H1 (cell line): ENCODE measurements around the gene HORMAD2. TPM values are rescaled to one million over a fixed set of nuclear protein-coding genes. Genes with fewer than 3 reads are reported as not detected.

ENCODE experiments used
- ASH2L ChIP-seq: fragments of 200-600, 300-600 bp; sonication (generic); IDR thresholded peaks from one replicate; pipeline ENCODE4 v1.7.1; 2017; ENCODE audit warnings: low read length
- polyA plus RNA-seq, 7 experiments: library from polyadenylated mRNA; depleted of rRNA in 3 of 7; stranded (reverse) in 5 of 7; unstranded in 2 of 7; fragments of >200 nt in 5 of 7; fragments of 200-250 nt in 2 of 7; gene quantifications; 1 replicate in 5 of 7; 2 replicates in 1 of 7; 4 replicates in 1 of 7; pipeline versions ENCODE4 v1.2.1 to v1.2.3, GENCODE V29; 2011 to 2013; ENCODE audit warnings: missing spikeins in 2 of 7, mixed read lengths in 2 of 7
- total RNA-seq: library from RNA; stranded (reverse); fragmentation: NEBNext Ultra II Directional; extraction: Animal tissue kit (Norgen Biotek cat#: 25700); gene quantifications from 2 replicates; pipeline ENCODE4 v1.2.1, GENCODE V29; 2021
- TF ChIP-seq, protein P1 (sequence below): fragments of 300-600 bp; sonication (generic); IDR thresholded peaks from 2 replicates; pipeline ENCODE4 v1.7.1; 2012; ENCODE audit warnings: low read length, moderate library complexity, mild to moderate bottlenecking, inconsistent platforms; ENCODE audit not compliant: insufficient replicate concordance

The HORMAD2 gene
- total and polyA plus RNA-seq, 2 of the 8 experiments (the other 6 are each of a cell fraction or from before 2014, with no cell fraction given), result 0.03 TPM; not detected in 1

DNA sequence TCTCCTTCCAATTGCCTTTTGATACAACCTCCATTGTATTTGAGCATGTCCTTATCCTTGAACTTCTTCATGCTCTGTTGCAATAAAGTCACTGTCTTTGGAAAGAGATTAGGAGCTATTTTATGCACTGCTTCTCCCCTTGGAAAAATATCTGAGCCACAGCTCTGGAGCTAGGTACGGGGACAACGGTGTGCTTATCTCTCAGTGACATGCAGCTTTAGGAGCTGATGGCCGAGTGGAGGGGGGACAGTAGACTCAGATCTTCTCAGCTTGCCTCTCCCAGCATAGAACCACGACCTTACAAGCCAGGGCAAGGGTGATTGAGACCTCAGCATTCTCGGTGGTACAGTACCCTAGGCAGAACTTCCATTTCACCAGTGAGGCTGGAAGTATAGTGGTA lies 64.1 kb downstream of the HORMAD2 start (continued):
- TF ChIP-seq, protein P1, sequence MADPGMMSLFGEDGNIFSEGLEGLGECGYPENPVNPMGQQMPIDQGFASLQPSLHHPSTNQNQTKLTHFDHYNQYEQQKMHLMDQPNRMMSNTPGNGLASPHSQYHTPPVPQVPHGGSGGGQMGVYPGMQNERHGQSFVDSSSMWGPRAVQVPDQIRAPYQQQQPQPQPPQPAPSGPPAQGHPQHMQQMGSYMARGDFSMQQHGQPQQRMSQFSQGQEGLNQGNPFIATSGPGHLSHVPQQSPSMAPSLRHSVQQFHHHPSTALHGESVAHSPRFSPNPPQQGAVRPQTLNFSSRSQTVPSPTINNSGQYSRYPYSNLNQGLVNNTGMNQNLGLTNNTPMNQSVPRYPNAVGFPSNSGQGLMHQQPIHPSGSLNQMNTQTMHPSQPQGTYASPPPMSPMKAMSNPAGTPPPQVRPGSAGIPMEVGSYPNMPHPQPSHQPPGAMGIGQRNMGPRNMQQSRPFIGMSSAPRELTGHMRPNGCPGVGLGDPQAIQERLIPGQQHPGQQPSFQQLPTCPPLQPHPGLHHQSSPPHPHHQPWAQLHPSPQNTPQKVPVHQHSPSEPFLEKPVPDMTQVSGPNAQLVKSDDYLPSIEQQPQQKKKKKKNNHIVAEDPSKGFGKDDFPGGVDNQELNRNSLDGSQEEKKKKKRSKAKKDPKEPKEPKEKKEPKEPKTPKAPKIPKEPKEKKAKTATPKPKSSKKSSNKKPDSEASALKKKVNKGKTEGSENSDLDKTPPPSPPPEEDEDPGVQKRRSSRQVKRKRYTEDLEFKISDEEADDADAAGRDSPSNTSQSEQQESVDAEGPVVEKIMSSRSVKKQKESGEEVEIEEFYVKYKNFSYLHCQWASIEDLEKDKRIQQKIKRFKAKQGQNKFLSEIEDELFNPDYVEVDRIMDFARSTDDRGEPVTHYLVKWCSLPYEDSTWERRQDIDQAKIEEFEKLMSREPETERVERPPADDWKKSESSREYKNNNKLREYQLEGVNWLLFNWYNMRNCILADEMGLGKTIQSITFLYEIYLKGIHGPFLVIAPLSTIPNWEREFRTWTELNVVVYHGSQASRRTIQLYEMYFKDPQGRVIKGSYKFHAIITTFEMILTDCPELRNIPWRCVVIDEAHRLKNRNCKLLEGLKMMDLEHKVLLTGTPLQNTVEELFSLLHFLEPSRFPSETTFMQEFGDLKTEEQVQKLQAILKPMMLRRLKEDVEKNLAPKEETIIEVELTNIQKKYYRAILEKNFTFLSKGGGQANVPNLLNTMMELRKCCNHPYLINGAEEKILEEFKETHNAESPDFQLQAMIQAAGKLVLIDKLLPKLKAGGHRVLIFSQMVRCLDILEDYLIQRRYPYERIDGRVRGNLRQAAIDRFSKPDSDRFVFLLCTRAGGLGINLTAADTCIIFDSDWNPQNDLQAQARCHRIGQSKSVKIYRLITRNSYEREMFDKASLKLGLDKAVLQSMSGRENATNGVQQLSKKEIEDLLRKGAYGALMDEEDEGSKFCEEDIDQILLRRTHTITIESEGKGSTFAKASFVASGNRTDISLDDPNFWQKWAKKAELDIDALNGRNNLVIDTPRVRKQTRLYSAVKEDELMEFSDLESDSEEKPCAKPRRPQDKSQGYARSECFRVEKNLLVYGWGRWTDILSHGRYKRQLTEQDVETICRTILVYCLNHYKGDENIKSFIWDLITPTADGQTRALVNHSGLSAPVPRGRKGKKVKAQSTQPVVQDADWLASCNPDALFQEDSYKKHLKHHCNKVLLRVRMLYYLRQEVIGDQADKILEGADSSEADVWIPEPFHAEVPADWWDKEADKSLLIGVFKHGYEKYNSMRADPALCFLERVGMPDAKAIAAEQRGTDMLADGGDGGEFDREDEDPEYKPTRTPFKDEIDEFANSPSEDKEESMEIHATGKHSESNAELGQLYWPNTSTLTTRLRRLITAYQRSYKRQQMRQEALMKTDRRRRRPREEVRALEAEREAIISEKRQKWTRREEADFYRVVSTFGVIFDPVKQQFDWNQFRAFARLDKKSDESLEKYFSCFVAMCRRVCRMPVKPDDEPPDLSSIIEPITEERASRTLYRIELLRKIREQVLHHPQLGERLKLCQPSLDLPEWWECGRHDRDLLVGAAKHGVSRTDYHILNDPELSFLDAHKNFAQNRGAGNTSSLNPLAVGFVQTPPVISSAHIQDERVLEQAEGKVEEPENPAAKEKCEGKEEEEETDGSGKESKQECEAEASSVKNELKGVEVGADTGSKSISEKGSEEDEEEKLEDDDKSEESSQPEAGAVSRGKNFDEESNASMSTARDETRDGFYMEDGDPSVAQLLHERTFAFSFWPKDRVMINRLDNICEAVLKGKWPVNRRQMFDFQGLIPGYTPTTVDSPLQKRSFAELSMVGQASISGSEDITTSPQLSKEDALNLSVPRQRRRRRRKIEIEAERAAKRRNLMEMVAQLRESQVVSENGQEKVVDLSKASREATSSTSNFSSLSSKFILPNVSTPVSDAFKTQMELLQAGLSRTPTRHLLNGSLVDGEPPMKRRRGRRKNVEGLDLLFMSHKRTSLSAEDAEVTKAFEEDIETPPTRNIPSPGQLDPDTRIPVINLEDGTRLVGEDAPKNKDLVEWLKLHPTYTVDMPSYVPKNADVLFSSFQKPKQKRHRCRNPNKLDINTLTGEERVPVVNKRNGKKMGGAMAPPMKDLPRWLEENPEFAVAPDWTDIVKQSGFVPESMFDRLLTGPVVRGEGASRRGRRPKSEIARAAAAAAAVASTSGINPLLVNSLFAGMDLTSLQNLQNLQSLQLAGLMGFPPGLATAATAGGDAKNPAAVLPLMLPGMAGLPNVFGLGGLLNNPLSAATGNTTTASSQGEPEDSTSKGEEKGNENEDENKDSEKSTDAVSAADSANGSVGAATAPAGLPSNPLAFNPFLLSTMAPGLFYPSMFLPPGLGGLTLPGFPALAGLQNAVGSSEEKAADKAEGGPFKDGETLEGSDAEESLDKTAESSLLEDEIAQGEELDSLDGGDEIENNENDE, result no peak
- TF ChIP-seq ASH2L, result no peak
